HG02678 (cell line): ENCODE measurements around the gene KAT14.
"Not testable (repeated sequence)": the region's sequence is repeated elsewhere in the genome, so short reads cannot be mapped to it uniquely, and the experiment has no call there.

Source experiments
- ATAC-seq: cut with Tn5 transposase; IDR thresholded peaks from one replicate; pipeline ENCODE4 v1.9.1; 2021; ENCODE audit warnings: mild to moderate bottlenecking, moderate library complexity; ENCODE audit not compliant: unreplicated experiment

Gene KAT14

GRCh38 chr20:18213002-18213401 is 75.3 kb downstream of the KAT14 start:
- ATAC-seq: no peak

GRCh38 chr20:18215566-18215965 is 77.9 kb downstream of the KAT14 start:
- no peak for ATAC-seq

- no peak for ATAC-seq
Observed at GRCh38 chr20:18218280-18218679, 80.6 kb downstream of the KAT14 start.

GRCh38 chr20:18223409-18223808 is 85.7 kb downstream of the KAT14 start:
- no peak for ATAC-seq

GRCh38 chr20:18224968-18225568 is 87.4 kb downstream of the KAT14 start:
- no peak for ATAC-seq

- ATAC-seq: no peak
Observed at GRCh38 chr20:18225632-18226031, 88.0 kb downstream of the KAT14 start.

- not testable (repeated sequence) for ATAC-seq
Observed at GRCh38 chr20:18226741-18227140, 89.1 kb downstream of the KAT14 start.

GRCh38 chr20:18233408-18233943 is 95.8 kb downstream of the KAT14 start:
- no peak for ATAC-seq
